ENCODE data around the gene GLRX3. TPM values are rescaled to one million over a fixed set of nuclear protein-coding genes. Genes with fewer than 3 reads are reported as not detected.

The GLRX3 gene
- total RNA-seq, 2 donors from 2014 or later, result 41.6 to 43.1 TPM

DNA sequence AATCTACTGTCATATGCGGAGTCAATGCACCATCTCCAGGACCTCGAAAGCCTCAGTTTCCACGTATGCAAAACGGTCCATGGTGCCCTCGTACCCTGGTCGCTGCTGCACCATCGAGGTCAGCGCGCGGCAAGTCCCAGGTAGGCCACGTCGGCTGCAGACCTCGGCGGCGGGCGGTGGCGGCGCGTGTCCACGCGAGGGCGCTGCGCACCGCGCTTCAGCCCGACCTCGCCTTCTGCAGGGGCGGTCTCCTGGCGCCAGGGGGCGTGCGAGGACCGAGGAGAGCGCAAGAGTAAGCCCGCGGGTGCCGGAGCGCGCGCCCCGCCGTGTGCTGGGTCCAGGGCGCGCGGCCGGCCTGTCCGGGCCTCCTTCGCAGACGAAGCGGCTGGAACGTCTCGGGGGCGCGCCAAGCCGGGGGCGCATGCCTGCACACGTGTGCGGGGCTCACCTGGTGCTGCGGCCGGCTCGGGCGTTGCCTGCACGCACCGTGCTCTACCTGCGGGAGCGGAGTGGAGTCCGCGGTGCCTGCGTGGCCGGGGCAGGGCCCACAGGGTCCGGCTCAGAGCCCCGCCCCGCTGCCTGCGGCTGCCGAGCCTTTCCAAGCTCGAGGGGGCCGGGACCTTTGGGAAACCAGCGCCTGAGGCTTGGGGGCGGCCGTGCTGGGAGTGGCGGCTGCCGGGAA, 54.0 kb downstream of the GLRX3 start:
- ATAC-seq (ENCODE audit: insufficient number of reproducible peaks, low FRiP score, low read depth), result peak; percentile 77
- DNase-seq (ENCODE audit: low spot score), result peak; percentile 37

DNA sequence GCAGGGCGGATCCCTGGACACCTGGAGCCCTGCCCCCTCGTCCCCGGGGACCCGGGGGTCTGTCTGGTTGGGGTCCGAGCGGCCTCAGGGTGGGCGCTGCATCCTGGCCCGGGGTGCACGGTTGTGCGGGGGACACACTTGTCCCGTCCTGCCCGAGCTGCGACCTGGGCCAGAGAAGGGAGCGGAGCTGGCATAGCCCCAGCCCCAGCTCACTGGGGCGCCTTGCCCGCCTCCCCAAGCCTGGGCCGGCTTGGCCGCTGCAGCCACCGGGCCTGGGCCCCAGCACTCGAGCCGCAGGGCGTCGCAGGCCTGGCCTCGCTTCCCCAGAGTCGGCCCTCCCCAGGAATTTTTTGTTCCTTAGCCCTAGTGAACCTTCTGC, 54.5 kb downstream of the GLRX3 start:
- TF ChIP-seq, protein P1, sequence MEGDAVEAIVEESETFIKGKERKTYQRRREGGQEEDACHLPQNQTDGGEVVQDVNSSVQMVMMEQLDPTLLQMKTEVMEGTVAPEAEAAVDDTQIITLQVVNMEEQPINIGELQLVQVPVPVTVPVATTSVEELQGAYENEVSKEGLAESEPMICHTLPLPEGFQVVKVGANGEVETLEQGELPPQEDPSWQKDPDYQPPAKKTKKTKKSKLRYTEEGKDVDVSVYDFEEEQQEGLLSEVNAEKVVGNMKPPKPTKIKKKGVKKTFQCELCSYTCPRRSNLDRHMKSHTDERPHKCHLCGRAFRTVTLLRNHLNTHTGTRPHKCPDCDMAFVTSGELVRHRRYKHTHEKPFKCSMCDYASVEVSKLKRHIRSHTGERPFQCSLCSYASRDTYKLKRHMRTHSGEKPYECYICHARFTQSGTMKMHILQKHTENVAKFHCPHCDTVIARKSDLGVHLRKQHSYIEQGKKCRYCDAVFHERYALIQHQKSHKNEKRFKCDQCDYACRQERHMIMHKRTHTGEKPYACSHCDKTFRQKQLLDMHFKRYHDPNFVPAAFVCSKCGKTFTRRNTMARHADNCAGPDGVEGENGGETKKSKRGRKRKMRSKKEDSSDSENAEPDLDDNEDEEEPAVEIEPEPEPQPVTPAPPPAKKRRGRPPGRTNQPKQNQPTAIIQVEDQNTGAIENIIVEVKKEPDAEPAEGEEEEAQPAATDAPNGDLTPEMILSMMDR (IDR thresholded peaks at IDR 0.05), result no peak
- ATAC-seq (ENCODE audit: insufficient number of reproducible peaks, low FRiP score, low read depth) (no peak), DNase-seq (ENCODE audit: low spot score) (no peak)

More for the DNA sequence above, 54.0 kb downstream of the GLRX3 start:
- Histone ChIP-seq H3K4me3 (peak overlapping the region; percentile 89), H3K27ac (no peak overlapping the region), H3K9me3 (no peaks in the 10 kb centered on the region), H3K4me1 (ENCODE audit: control insufficient read depth in 1 of 2, low read depth in 2 of 2) (peaks cover 7 to 9% of the 10 kb centered on the region in 2 donors), H3K27me3 (replicated peaks; ENCODE audit: insufficient read depth) (no peaks in the 10 kb centered on the region), H3K36me3 (peaks cover 6% of the 10 kb centered on the region)
- TF ChIP-seq, protein P1 (IDR thresholded peaks at IDR 0.05), result peak; percentile 98

DNA sequence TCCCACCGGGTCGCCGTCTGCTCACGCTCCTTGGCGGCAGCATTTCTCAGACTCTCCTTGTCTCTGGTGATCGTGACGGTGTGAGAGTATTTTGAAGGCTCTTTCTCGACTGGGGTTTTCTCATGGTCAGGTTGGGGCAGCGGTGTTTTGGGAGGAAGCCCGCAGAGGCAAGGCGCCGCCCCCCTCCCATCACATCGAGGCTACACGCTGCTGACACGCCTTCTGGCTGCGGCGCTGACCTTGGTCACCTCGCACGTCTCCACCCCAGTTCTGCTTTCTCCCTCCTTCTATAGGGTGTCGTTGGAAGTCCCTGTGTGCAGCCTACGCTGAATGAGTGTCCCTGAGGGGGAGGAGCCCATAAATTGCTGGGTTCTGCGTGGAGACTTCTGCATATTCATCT, 55.2 kb downstream of the GLRX3 start:
- no peak for ATAC-seq (ENCODE audit: insufficient number of reproducible peaks, low FRiP score, low read depth)
- H3K36me3 ChIP-seq, result no peaks in the 10 kb centered on the region

More for the DNA sequence above, 54.5 kb downstream of the GLRX3 start:
- Histone ChIP-seq H3K36me3 (peaks cover under 1% of the 10 kb centered on the region), H3K27ac (no peak overlapping the region), H3K9me3 (no peaks in the 10 kb centered on the region), H3K4me3 (peak overlapping the region; percentile 89), H3K4me1 (ENCODE audit: control insufficient read depth in 1 of 2, low read depth in 2 of 2) (peaks cover 7 to 9% of the 10 kb centered on the region in 2 donors), H3K27me3 (replicated peaks; ENCODE audit: insufficient read depth) (no peaks in the 10 kb centered on the region)

DNA sequence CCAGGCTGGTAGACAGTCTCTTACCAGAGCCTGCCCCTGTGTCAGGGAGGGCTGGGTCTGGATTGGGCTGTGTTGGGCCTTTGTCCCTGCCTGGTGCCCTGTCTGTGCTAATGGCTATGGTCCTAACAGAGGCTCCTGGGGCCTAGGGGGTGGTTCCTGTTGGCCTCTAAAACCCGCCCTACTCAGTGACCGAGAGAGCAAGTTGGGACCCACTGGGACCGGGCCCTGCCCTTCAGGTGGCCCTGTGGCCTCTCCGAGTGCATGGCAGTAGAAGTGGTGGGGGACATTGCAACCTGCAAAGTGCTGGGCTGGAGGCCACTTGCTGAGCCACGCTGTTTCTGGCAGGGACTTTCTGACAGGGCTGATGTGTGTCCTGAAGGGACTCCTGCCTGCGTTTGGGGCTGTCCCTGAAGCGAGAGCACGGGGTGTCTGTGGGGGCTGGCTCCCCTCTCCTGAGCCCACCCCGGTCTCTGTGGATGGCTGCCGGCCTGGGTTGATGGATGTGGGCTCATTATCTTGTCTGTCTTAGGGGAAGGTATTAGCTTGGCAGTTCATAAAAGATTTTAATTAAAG, 56.2 kb downstream of the GLRX3 start:
- DNase-seq (ENCODE audit: low spot score), result no peak
- Histone ChIP-seq H3K27ac (no peak overlapping the region), H3K36me3 (no peaks in the 10 kb centered on the region), H3K4me1 (ENCODE audit: control insufficient read depth in 1 of 2, low read depth in 2 of 2) (peaks cover 7 to 9% of the 10 kb centered on the region in 2 donors), H3K4me3 (no peak overlapping the region), H3K9me3 (no peaks in the 10 kb centered on the region), H3K27me3 (replicated peaks; ENCODE audit: insufficient read depth) (no peaks in the 10 kb centered on the region)
- TF ChIP-seq, protein P1 (IDR thresholded peaks at IDR 0.05), result no peak
- ATAC-seq (ENCODE audit: insufficient number of reproducible peaks, low FRiP score, low read depth), result no peak

More for the DNA sequence above, 55.2 kb downstream of the GLRX3 start:
- Histone ChIP-seq H3K27ac (no peak overlapping the region), H3K9me3 (no peaks in the 10 kb centered on the region), H3K4me3 (no peak overlapping the region), H3K4me1 (ENCODE audit: control insufficient read depth in 1 of 2, low read depth in 2 of 2) (peaks cover 7 to 9% of the 10 kb centered on the region in 2 donors), H3K27me3 (replicated peaks; ENCODE audit: insufficient read depth) (no peaks in the 10 kb centered on the region)
- no peak for DNase-seq (ENCODE audit: low spot score)
- TF ChIP-seq, protein P1 (IDR thresholded peaks at IDR 0.05), result no peak

DNA sequence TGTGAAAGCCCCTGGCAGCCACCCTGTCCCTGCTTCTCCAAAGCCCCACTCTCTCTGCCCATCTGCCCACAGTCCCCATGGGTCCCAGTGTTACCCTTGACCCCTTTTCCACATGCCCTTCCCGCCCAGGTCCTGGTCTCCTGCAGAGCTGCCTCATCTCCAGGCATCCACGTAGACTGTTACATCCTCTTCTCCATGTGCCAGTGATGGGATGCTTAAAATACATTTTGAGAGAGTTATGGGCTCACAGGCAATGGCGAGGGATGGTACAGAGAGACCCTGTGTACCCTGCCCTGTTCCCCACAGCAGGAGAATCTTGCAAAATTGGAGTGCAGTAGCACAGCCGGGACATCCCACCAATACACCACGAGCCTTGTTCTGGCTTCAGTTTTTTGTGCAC, 56.8 kb downstream of the GLRX3 start:
- ATAC-seq (ENCODE audit: insufficient number of reproducible peaks, low FRiP score, low read depth) (no peak), DNase-seq (ENCODE audit: low spot score) (no peak)
- TF ChIP-seq, protein P1 (IDR thresholded peaks at IDR 0.05), result no peak
- Histone ChIP-seq H3K36me3 (no peaks in the 10 kb centered on the region), H3K9me3 (no peaks in the 10 kb centered on the region), H3K27me3 (replicated peaks; ENCODE audit: insufficient read depth) (no peaks in the 10 kb centered on the region), H3K4me1 (ENCODE audit: control insufficient read depth in 1 of 2, low read depth in 2 of 2) (peaks cover 7 to 9% of the 10 kb centered on the region in 2 donors), H3K27ac (no peak overlapping the region), H3K4me3 (no peak overlapping the region)
